Measurements from ENCODE around the gene AKIRIN2. TPM values are rescaled to one million over a fixed set of nuclear protein-coding genes. Genes with fewer than 3 reads are reported as not detected.

Gene AKIRIN2
- total RNA-seq, 2 donors from 2014 or later, result 114 to 128 TPM

- H3K27me3 Mint-ChIP-seq, result no peaks in the 10 kb centered on the region
- H3K4me1 Mint-ChIP-seq, result peaks cover 26% of the 10 kb centered on the region
- no peak overlapping the region for H3K4me3 Mint-ChIP-seq
- DNase-seq, result no peak
- H3K9me3 ChIP-seq (ENCODE audit: control insufficient read depth, low read length, poor library complexity, severe bottlenecking), result no peaks in the 10 kb centered on the region
- H3K27ac Mint-ChIP-seq, result peak overlapping the region; percentile 91
- H3K36me3 Mint-ChIP-seq (ENCODE audit: low read depth), result no peaks in the 10 kb centered on the region
- ATAC-seq, result peak; percentile 95
Measured at GRCh38 chr6:87653074-87653962, 48.7 kb downstream of the AKIRIN2 start.

GRCh38 chr6:87645080-87645479 lies 57.0 kb downstream of the AKIRIN2 start:
- no peaks in the 10 kb centered on the region for H3K9me3 ChIP-seq (ENCODE audit: control insufficient read depth, low read length, poor library complexity, severe bottlenecking)
- H3K27ac Mint-ChIP-seq, result peak overlapping the region; percentile 86
- H3K27me3 Mint-ChIP-seq, result no peaks in the 10 kb centered on the region
- peak overlapping the region; percentile 83 for H3K4me3 Mint-ChIP-seq
- ATAC-seq, result peak; percentile 64
- no peak for DNase-seq
- H3K36me3 Mint-ChIP-seq (ENCODE audit: low read depth), result peaks cover 6% of the 10 kb centered on the region
- H3K4me1 Mint-ChIP-seq, result peaks cover 8% of the 10 kb centered on the region

- ATAC-seq, result no peak
- DNase-seq, result no peak
- Mint-ChIP-seq H3K4me3 (no peak overlapping the region), H3K4me1 (peaks cover 2% of the 10 kb centered on the region), H3K36me3 (ENCODE audit: low read depth) (peaks cover 3% of the 10 kb centered on the region), H3K27ac (no peak overlapping the region), H3K27me3 (no peaks in the 10 kb centered on the region)
- no peaks in the 10 kb centered on the region for H3K9me3 ChIP-seq (ENCODE audit: control insufficient read depth, low read length, poor library complexity, severe bottlenecking)
Measured at GRCh38 chr6:87641065-87641692, 60.9 kb downstream of the AKIRIN2 start.

- H3K4me3 Mint-ChIP-seq, result no peak overlapping the region
- peaks cover 6% of the 10 kb centered on the region for H3K36me3 Mint-ChIP-seq (ENCODE audit: low read depth)
- ATAC-seq (no peak), DNase-seq (no peak)
- H3K4me1 Mint-ChIP-seq, result peaks cover under 1% of the 10 kb centered on the region
- no peaks in the 10 kb centered on the region for H3K27me3 Mint-ChIP-seq
- no peak overlapping the region for H3K27ac Mint-ChIP-seq
- H3K9me3 ChIP-seq (ENCODE audit: control insufficient read depth, low read length, poor library complexity, severe bottlenecking), result no peaks in the 10 kb centered on the region
Measured at GRCh38 chr6:87639373-87639772, 62.7 kb downstream of the AKIRIN2 start.

GRCh38 chr6:87637106-87637505 lies 64.9 kb downstream of the AKIRIN2 start:
- Mint-ChIP-seq H3K27ac (no peak overlapping the region), H3K27me3 (no peaks in the 10 kb centered on the region), H3K36me3 (ENCODE audit: low read depth) (peaks cover 6% of the 10 kb centered on the region), H3K4me1 (no peaks in the 10 kb centered on the region), H3K4me3 (no peak overlapping the region)
- ATAC-seq (no peak), DNase-seq (no peak)
- H3K9me3 ChIP-seq (ENCODE audit: control insufficient read depth, low read length, poor library complexity, severe bottlenecking), result no peaks in the 10 kb centered on the region

GRCh38 chr6:87636315-87636714 lies 65.7 kb downstream of the AKIRIN2 start:
- Mint-ChIP-seq H3K27ac (no peak overlapping the region), H3K36me3 (ENCODE audit: low read depth) (peaks cover 6% of the 10 kb centered on the region), H3K4me3 (no peak overlapping the region), H3K27me3 (no peaks in the 10 kb centered on the region), H3K4me1 (no peaks in the 10 kb centered on the region)
- ATAC-seq, result no peak
- H3K9me3 ChIP-seq (ENCODE audit: control insufficient read depth, low read length, poor library complexity, severe bottlenecking), result no peaks in the 10 kb centered on the region
- DNase-seq, result no peak

- Mint-ChIP-seq H3K4me1 (no peaks in the 10 kb centered on the region), H3K4me3 (no peak overlapping the region), H3K27ac (no peak overlapping the region), H3K27me3 (no peaks in the 10 kb centered on the region), H3K36me3 (ENCODE audit: low read depth) (peaks cover 6% of the 10 kb centered on the region)
- ATAC-seq (no peak), DNase-seq (no peak)
- no peaks in the 10 kb centered on the region for H3K9me3 ChIP-seq (ENCODE audit: control insufficient read depth, low read length, poor library complexity, severe bottlenecking)
Measured at GRCh38 chr6:87633851-87634250, 68.2 kb downstream of the AKIRIN2 start.

GRCh38 chr6:87630746-87631145 lies 71.3 kb downstream of the AKIRIN2 start:
- ATAC-seq, result no peak
- Mint-ChIP-seq H3K4me1 (no peaks in the 10 kb centered on the region), H3K4me3 (no peak overlapping the region), H3K27me3 (no peaks in the 10 kb centered on the region), H3K27ac (no peak overlapping the region), H3K36me3 (ENCODE audit: low read depth) (peaks cover 4% of the 10 kb centered on the region)
- H3K9me3 ChIP-seq (ENCODE audit: control insufficient read depth, low read length, poor library complexity, severe bottlenecking), result no peaks in the 10 kb centered on the region
- DNase-seq, result no peak

GRCh38 chr6:87628881-87629280 lies 73.2 kb downstream of the AKIRIN2 start:
- peaks cover 6% of the 10 kb centered on the region for H3K36me3 Mint-ChIP-seq (ENCODE audit: low read depth)
- ATAC-seq (no peak), DNase-seq (no peak)
- no peaks in the 10 kb centered on the region for H3K27me3 Mint-ChIP-seq
- H3K27ac Mint-ChIP-seq, result no peak overlapping the region
- H3K4me3 Mint-ChIP-seq, result no peak overlapping the region
- H3K4me1 Mint-ChIP-seq, result no peaks in the 10 kb centered on the region
- H3K9me3 ChIP-seq (ENCODE audit: control insufficient read depth, low read length, poor library complexity, severe bottlenecking), result no peaks in the 10 kb centered on the region

GRCh38 chr6:87628424-87628823 lies 73.6 kb downstream of the AKIRIN2 start:
- no peaks in the 10 kb centered on the region for H3K9me3 ChIP-seq (ENCODE audit: control insufficient read depth, low read length, poor library complexity, severe bottlenecking)
- H3K4me3 Mint-ChIP-seq, result no peak overlapping the region
- no peak overlapping the region for H3K27ac Mint-ChIP-seq
- DNase-seq (no peak), ATAC-seq (no peak)
- H3K36me3 Mint-ChIP-seq (ENCODE audit: low read depth), result peaks cover 6% of the 10 kb centered on the region
- no peaks in the 10 kb centered on the region for H3K4me1 Mint-ChIP-seq
- H3K27me3 Mint-ChIP-seq, result no peaks in the 10 kb centered on the region

Other genes starting within 250 kb of the AKIRIN2 start
- gene SLC35A1, start 229.3 kb downstream of the AKIRIN2 start, total RNA-seq, result 10 to 100 TPM in 1 of 2 donors, 1 to 10 TPM in 1; 9.7 to 10.2 TPM
- 10 to 100 TPM; 22.8 to 26.6 TPM for gene RARS2, start 112.2 kb downstream of the AKIRIN2 start, total RNA-seq
- gene ORC3, start 112.1 kb downstream of the AKIRIN2 start, total RNA-seq, result 10 to 100 TPM; 14.3 to 14.4 TPM

Data from T-helper 17 cell (primary cell).